ENCODE results near the gene ZBED1.
"Not testable (repeated sequence)": the region's sequence is repeated elsewhere in the genome, so short reads cannot be mapped to it uniquely, and the experiment has no call there.

ZBED1 gene

GRCh38 chrX:2542826-2543521 lies 42.2 kb upstream of the ZBED1 start:
- no peak overlapping the region for H3K27ac ChIP-seq
- TF ChIP-seq ZFX (IDR thresholded peaks at IDR 0.05; ENCODE audit: borderline replicate concordance) (no peak), CTCF (IDR thresholded peaks at IDR 0.05) (no peak)

- no peak overlapping the region for H3K27ac ChIP-seq
- no peak for TF ChIP-seq ZFX (IDR thresholded peaks at IDR 0.05; ENCODE audit: borderline replicate concordance)
- no peak for TF ChIP-seq CTCF (IDR thresholded peaks at IDR 0.05)
These were observed 40.8 kb upstream of the ZBED1 start for GRCh38 chrX:2541603-2542002.

GRCh38 chrX:2540426-2540947 lies 39.7 kb upstream of the ZBED1 start:
- H3K27ac ChIP-seq: no peak overlapping the region
- TF ChIP-seq ZFX (IDR thresholded peaks at IDR 0.05; ENCODE audit: borderline replicate concordance): no peak
- TF ChIP-seq CTCF (IDR thresholded peaks at IDR 0.05): no peak

GRCh38 chrX:2539586-2539985 lies 38.8 kb upstream of the ZBED1 start:
- H3K27ac ChIP-seq: no peak overlapping the region
- TF ChIP-seq CTCF (IDR thresholded peaks at IDR 0.05) (no peak), ZFX (IDR thresholded peaks at IDR 0.05; ENCODE audit: borderline replicate concordance) (no peak)

- TF ChIP-seq ZFX (IDR thresholded peaks at IDR 0.05; ENCODE audit: borderline replicate concordance) (no peak), CTCF (IDR thresholded peaks at IDR 0.05) (no peak)
These were observed 37.4 kb upstream of the ZBED1 start for GRCh38 chrX:2538031-2538757.

GRCh38 chrX:2536974-2537373 lies 36.2 kb upstream of the ZBED1 start:
- TF ChIP-seq ZFX (IDR thresholded peaks at IDR 0.05; ENCODE audit: borderline replicate concordance): no peak
- TF ChIP-seq CTCF (IDR thresholded peaks at IDR 0.05): no peak
- no peak overlapping the region for H3K27ac ChIP-seq

More at GRCh38 chrX:2538031-2538757, 37.4 kb upstream of the ZBED1 start:
- H3K27ac ChIP-seq: no peak overlapping the region

GRCh38 chrX:2536141-2536540 lies 35.4 kb upstream of the ZBED1 start:
- H3K27ac ChIP-seq: no peak overlapping the region
- TF ChIP-seq CTCF (IDR thresholded peaks at IDR 0.05): no peak
- TF ChIP-seq ZFX (IDR thresholded peaks at IDR 0.05; ENCODE audit: borderline replicate concordance): no peak

GRCh38 chrX:2534261-2535021 lies 33.7 kb upstream of the ZBED1 start:
- H3K27ac ChIP-seq: not testable (repeated sequence)
